CD4-positive, alpha-beta T cell treated with Interleukin-17A for 4 hours (primary cell): Measurements from ENCODE around the gene CAPZB.
"Not testable (repeated sequence)": the region's sequence is repeated elsewhere in the genome, so short reads cannot be mapped to it uniquely, and the experiment has no call there.

ENCODE experiments used
- DNase-seq: peaks from one replicate; pipeline ENCODE4 v3.0.0-alpha.2; 2020; ENCODE audit warnings: mixed read lengths

Gene CAPZB

GRCh38 chr1:19485362-19486187 lies at the start of gene CAPZB:
CAPZB (minus strand) TSS chr1:19485539; CDS start chr1:19485438, 101 bp downstream.
- peak; percentile 98 for DNase-seq

- no peak for DNase-seq
Measured at GRCh38 chr1:19534281-19534680, 48.9 kb upstream of the CAPZB start.

GRCh38 chr1:19533626-19534025 lies 48.3 kb upstream of the CAPZB start:
- DNase-seq, result no peak

- DNase-seq, result no peak
Measured at GRCh38 chr1:19532519-19532918, 47.2 kb upstream of the CAPZB start.

- no peak for DNase-seq
Measured at GRCh38 chr1:19529664-19530063, 44.3 kb upstream of the CAPZB start.

GRCh38 chr1:19528438-19528837 lies 43.1 kb upstream of the CAPZB start:
- DNase-seq, result no peak

- no peak for DNase-seq
Measured at GRCh38 chr1:19525607-19526545, 40.5 kb upstream of the CAPZB start.

- DNase-seq, result no peak
Measured at GRCh38 chr1:19524791-19525190, 39.5 kb upstream of the CAPZB start.

- DNase-seq, result not testable (repeated sequence)
Measured at GRCh38 chr1:19522570-19522969, 37.2 kb upstream of the CAPZB start.

GRCh38 chr1:19521411-19521810 lies 36.1 kb upstream of the CAPZB start:
- DNase-seq, result no peak

- DNase-seq, result no peak
Measured at GRCh38 chr1:19517017-19517416, 31.7 kb upstream of the CAPZB start.

GRCh38 chr1:19515201-19515600 lies 29.9 kb upstream of the CAPZB start:
- no peak for DNase-seq

GRCh38 chr1:19514391-19514831 lies 29.1 kb upstream of the CAPZB start:
- DNase-seq, result no peak

- no peak for DNase-seq
Measured at GRCh38 chr1:19512545-19512944, 27.2 kb upstream of the CAPZB start.

GRCh38 chr1:19511116-19511515 lies 25.8 kb upstream of the CAPZB start:
- DNase-seq, result no peak

GRCh38 chr1:19509647-19510046 lies 24.3 kb upstream of the CAPZB start:
- not testable (repeated sequence) for DNase-seq

- DNase-seq, result no peak
Measured at GRCh38 chr1:19507516-19507915, 22.2 kb upstream of the CAPZB start.

GRCh38 chr1:19505693-19506457 lies 20.5 kb upstream of the CAPZB start:
- DNase-seq, result no peak

- no peak for DNase-seq
Measured at GRCh38 chr1:19504796-19505692, 19.7 kb upstream of the CAPZB start.

GRCh38 chr1:19502284-19502683 lies 16.9 kb upstream of the CAPZB start:
- not testable (repeated sequence) for DNase-seq

- not testable (repeated sequence) for DNase-seq
Measured at GRCh38 chr1:19499887-19500286, 14.5 kb upstream of the CAPZB start.

GRCh38 chr1:19497443-19497842 lies 12.1 kb upstream of the CAPZB start:
- DNase-seq, result not testable (repeated sequence)
